SK-N-SH treated with all-trans-retinoic acid at 6 μM for 48 hours (cell line): Measurements from ENCODE around the gene HABP4.

Experiments
- ATAC-seq: fragments of 200-7000 bp; cut with Tn5 transposase; 3 replicates; pipeline ENCODE4 v1.9.1; 2020; ENCODE audit warnings: mild to moderate bottlenecking, moderate library complexity
- ARNTL ChIP-seq: fragments of 450-650 bp; formaldehyde crosslinking; IDR thresholded peaks from 2 replicates; pipeline ENCODE4 v1.5.0; 2020; ENCODE audit warnings: low read depth, mild to moderate bottlenecking, moderate library complexity, borderline replicate concordance
- BACH2 ChIP-seq: fragments of 250-450 bp; sonication (Bioruptor Pico); IDR thresholded peaks from 2 replicates; pipeline ENCODE4 v1.9.0; 2021; ENCODE audit warnings: mild to moderate bottlenecking, borderline replicate concordance
- ESRRG ChIP-seq: fragments of 250-450 bp; sonication (Bioruptor Pico); IDR thresholded peaks from 2 replicates; pipeline ENCODE4 v1.6.1; 2021; ENCODE audit warnings: mild to moderate bottlenecking
- GLIS3 ChIP-seq: fragments of 250-450 bp; sonication (Bioruptor Pico); IDR thresholded peaks from 2 replicates; pipeline ENCODE4 v1.5.0; 2020; ENCODE audit warnings: mild to moderate bottlenecking, moderate library complexity
- ISL1 ChIP-seq: fragments of 250-450 bp; sonication (Bioruptor Pico); IDR thresholded peaks from 2 replicates; pipeline ENCODE4 v2.1.2; 2022; ENCODE audit warnings: mild to moderate bottlenecking, moderate library complexity
- OSR1 ChIP-seq: fragments of 250-450 bp; sonication (Bioruptor Pico); IDR thresholded peaks from 2 replicates; pipeline ENCODE4 v1.8.0; 2022; ENCODE audit warnings: moderate library complexity, mild to moderate bottlenecking, inconsistent platforms
- PPARA ChIP-seq: fragments of 250-450 bp; sonication (Bioruptor Pico); IDR thresholded peaks from 2 replicates; pipeline ENCODE4 v1.5.0; 2020; ENCODE audit warnings: mild to moderate bottlenecking, borderline replicate concordance
- TCF4 ChIP-seq: fragments of 250-450 bp; sonication (Bioruptor Pico); IDR thresholded peaks from 2 replicates; pipeline ENCODE4 v1.8.0; 2021; ENCODE audit warnings: mild to moderate bottlenecking, moderate library complexity, borderline replicate concordance
- TOX ChIP-seq: fragments of 250-450 bp; sonication (Bioruptor Pico); IDR thresholded peaks from 2 replicates; pipeline ENCODE4 v1.8.0; 2021; ENCODE audit warnings: mild to moderate bottlenecking, moderate library complexity, borderline replicate concordance
- ZC3H10 ChIP-seq: fragments of 250-450 bp; sonication (Bioruptor Pico); IDR thresholded peaks from 2 replicates; pipeline ENCODE4 v1.5.1; 2021; ENCODE audit warnings: mild to moderate bottlenecking, moderate library complexity
- ZFP3 ChIP-seq: fragments of 250-450 bp; sonication (Bioruptor Pico); IDR thresholded peaks from 2 replicates; pipeline ENCODE4 v1.5.0; 2020; ENCODE audit warnings: mild to moderate bottlenecking, moderate library complexity
- ZFP30 ChIP-seq: fragments of 450-650 bp; formaldehyde crosslinking; IDR thresholded peaks from 2 replicates; pipeline ENCODE4 v1.5.0; 2022; ENCODE audit warnings: mild to moderate bottlenecking, moderate library complexity
- ZNF565 ChIP-seq: fragments of 450-650 bp; formaldehyde crosslinking; conservative IDR thresholded peaks from 2 replicates; pipeline ENCODE4 v1.5.0; 2020; ENCODE audit warnings: low read depth, mild to moderate bottlenecking, moderate library complexity
- ZNF70 ChIP-seq: fragments of 450-650 bp; formaldehyde crosslinking; IDR thresholded peaks from 2 replicates; pipeline ENCODE4 v1.5.0; 2020; ENCODE audit warnings: mild to moderate bottlenecking, moderate library complexity
- ZNF8 ChIP-seq: fragments of 450-650 bp; formaldehyde crosslinking; IDR thresholded peaks from 2 replicates; pipeline ENCODE4 v1.5.0; 2020; ENCODE audit warnings: mild to moderate bottlenecking, moderate library complexity
- TF ChIP-seq, protein P1 (sequence below): fragments of 250-450 bp; sonication (Bioruptor Pico); IDR thresholded peaks from 2 replicates; pipeline ENCODE4 v1.5.1; 2020; ENCODE audit warnings: low read depth, mild to moderate bottlenecking, moderate library complexity
- TF ChIP-seq, protein P2 (sequence below): fragments of 250-450 bp; sonication (Bioruptor Pico); IDR thresholded peaks from 2 replicates; pipeline ENCODE4 v1.5.1; 2021; ENCODE audit warnings: mild to moderate bottlenecking, moderate library complexity
- TF ChIP-seq, protein P3 (sequence below): fragments of 250-450 bp; sonication (Bioruptor Pico); IDR thresholded peaks from 2 replicates; pipeline ENCODE4 v1.5.0; 2020; ENCODE audit warnings: mild to moderate bottlenecking, moderate library complexity
- TF ChIP-seq, protein P4 (sequence below): fragments of 250-450 bp; sonication (Bioruptor Pico); IDR thresholded peaks from 2 replicates; pipeline ENCODE4 v1.8.0; 2021; ENCODE audit warnings: low read depth, mild to moderate bottlenecking, moderate library complexity, borderline replicate concordance
- TF ChIP-seq, protein P5 (sequence below): fragments of 250-450 bp; sonication (Bioruptor Pico); IDR thresholded peaks from 2 replicates; pipeline ENCODE4 v1.8.0; 2020; ENCODE audit warnings: mild to moderate bottlenecking, moderate library complexity, borderline replicate concordance

The HABP4 gene

DNA sequence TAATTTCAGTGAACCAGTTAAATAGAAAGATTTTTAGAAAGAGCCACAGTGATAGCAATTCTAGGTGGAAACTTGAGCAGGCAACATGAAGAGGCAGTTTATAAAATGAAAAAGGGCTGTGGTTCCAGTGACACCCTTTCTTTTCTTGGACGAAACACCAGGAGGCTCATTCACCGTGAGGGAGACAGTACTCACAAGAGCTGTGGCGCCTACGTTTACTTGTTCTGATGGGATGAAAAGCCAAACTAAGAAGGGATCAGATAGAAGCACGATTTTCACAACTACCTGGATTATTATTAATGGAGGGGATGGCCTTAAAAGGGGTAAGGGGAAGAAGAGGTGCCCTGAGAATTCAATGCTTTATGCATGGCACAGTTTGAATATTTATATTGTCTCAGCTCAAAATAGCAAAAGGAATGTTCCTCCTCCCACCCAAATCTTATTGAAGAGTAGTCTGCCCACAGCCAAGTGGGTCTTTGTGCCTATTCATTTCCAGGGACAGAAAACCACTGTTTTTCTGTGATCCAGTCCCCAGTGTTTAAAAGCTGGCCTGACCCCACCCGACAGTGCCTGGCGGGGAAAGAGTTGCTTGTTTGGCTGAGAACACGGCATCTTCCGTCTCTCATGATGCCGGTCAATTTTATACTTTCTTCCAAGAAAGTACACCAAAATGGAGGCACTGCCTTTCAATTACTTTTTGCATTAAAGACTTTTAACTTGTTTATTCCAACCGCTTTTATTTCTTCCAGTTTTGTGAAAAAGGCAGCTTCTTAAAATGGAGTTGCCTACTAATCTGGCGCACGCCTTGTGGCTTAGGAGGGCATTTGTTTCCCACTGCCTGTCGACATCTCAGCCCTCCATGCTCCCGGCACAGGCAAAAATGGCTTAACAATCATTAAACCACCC lies 51.9 kb downstream of the HABP4 start:
- TF ChIP-seq TOX (CRISPR knock-in tag), result no peak
- no peak for TF ChIP-seq BACH2 (CRISPR knock-in tag)
- TF ChIP-seq, protein P1, sequence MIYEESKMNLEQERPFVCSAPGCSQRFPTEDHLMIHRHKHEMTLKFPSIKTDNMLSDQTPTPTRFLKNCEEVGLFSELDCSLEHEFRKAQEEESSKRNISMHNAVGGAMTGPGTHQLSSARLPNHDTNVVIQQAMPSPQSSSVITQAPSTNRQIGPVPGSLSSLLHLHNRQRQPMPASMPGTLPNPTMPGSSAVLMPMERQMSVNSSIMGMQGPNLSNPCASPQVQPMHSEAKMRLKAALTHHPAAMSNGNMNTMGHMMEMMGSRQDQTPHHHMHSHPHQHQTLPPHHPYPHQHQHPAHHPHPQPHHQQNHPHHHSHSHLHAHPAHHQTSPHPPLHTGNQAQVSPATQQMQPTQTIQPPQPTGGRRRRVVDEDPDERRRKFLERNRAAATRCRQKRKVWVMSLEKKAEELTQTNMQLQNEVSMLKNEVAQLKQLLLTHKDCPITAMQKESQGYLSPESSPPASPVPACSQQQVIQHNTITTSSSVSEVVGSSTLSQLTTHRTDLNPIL (CRISPR knock-in tag), result no peak
- TF ChIP-seq ARNTL (CRISPR knock-in tag), result no peak
- TF ChIP-seq, protein P2, sequence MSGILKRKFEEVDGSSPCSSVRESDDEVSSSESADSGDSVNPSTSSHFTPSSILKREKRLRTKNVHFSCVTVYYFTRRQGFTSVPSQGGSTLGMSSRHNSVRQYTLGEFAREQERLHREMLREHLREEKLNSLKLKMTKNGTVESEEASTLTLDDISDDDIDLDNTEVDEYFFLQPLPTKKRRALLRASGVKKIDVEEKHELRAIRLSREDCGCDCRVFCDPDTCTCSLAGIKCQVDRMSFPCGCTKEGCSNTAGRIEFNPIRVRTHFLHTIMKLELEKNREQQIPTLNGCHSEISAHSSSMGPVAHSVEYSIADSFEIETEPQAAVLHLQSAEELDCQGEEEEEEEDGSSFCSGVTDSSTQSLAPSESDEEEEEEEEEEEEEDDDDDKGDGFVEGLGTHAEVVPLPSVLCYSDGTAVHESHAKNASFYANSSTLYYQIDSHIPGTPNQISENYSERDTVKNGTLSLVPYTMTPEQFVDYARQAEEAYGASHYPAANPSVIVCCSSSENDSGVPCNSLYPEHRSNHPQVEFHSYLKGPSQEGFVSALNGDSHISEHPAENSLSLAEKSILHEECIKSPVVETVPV (CRISPR knock-in tag), result no peak
- TF ChIP-seq GLIS3 (CRISPR knock-in tag), result no peak
- no peak for TF ChIP-seq ZNF565 (CRISPR knock-in tag)
- TF ChIP-seq ZFP3 (CRISPR knock-in tag), result no peak
- TF ChIP-seq ZNF70 (CRISPR knock-in tag), result no peak
- TF ChIP-seq ZC3H10 (CRISPR knock-in tag), result no peak
- TF ChIP-seq, protein P3, sequence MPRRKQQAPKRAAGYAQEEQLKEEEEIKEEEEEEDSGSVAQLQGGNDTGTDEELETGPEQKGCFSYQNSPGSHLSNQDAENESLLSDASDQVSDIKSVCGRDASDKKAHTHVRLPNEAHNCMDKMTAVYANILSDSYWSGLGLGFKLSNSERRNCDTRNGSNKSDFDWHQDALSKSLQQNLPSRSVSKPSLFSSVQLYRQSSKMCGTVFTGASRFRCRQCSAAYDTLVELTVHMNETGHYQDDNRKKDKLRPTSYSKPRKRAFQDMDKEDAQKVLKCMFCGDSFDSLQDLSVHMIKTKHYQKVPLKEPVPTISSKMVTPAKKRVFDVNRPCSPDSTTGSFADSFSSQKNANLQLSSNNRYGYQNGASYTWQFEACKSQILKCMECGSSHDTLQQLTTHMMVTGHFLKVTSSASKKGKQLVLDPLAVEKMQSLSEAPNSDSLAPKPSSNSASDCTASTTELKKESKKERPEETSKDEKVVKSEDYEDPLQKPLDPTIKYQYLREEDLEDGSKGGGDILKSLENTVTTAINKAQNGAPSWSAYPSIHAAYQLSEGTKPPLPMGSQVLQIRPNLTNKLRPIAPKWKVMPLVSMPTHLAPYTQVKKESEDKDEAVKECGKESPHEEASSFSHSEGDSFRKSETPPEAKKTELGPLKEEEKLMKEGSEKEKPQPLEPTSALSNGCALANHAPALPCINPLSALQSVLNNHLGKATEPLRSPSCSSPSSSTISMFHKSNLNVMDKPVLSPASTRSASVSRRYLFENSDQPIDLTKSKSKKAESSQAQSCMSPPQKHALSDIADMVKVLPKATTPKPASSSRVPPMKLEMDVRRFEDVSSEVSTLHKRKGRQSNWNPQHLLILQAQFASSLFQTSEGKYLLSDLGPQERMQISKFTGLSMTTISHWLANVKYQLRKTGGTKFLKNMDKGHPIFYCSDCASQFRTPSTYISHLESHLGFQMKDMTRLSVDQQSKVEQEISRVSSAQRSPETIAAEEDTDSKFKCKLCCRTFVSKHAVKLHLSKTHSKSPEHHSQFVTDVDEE (CRISPR knock-in tag), result no peak
- TF ChIP-seq OSR1, result no peak
- TF ChIP-seq, protein P4, sequence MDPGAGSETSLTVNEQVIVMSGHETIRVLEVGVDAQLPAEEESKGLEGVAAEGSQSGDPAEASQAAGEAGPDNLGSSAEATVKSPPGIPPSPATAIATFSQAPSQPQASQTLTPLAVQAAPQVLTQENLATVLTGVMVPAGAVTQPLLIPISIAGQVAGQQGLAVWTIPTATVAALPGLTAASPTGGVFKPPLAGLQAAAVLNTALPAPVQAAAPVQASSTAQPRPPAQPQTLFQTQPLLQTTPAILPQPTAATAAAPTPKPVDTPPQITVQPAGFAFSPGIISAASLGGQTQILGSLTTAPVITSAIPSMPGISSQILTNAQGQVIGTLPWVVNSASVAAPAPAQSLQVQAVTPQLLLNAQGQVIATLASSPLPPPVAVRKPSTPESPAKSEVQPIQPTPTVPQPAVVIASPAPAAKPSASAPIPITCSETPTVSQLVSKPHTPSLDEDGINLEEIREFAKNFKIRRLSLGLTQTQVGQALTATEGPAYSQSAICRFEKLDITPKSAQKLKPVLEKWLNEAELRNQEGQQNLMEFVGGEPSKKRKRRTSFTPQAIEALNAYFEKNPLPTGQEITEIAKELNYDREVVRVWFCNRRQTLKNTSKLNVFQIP (CRISPR knock-in tag), result no peak
- no peak for TF ChIP-seq ZFP30 (CRISPR knock-in tag)
- TF ChIP-seq PPARA (CRISPR knock-in tag), result no peak
- TF ChIP-seq, protein P5, sequence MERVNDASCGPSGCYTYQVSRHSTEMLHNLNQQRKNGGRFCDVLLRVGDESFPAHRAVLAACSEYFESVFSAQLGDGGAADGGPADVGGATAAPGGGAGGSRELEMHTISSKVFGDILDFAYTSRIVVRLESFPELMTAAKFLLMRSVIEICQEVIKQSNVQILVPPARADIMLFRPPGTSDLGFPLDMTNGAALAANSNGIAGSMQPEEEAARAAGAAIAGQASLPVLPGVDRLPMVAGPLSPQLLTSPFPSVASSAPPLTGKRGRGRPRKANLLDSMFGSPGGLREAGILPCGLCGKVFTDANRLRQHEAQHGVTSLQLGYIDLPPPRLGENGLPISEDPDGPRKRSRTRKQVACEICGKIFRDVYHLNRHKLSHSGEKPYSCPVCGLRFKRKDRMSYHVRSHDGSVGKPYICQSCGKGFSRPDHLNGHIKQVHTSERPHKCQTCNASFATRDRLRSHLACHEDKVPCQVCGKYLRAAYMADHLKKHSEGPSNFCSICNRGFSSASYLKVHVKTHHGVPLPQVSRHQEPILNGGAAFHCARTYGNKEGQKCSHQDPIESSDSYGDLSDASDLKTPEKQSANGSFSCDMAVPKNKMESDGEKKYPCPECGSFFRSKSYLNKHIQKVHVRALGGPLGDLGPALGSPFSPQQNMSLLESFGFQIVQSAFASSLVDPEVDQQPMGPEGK, result no peak
- ATAC-seq, result no peak

DNA sequence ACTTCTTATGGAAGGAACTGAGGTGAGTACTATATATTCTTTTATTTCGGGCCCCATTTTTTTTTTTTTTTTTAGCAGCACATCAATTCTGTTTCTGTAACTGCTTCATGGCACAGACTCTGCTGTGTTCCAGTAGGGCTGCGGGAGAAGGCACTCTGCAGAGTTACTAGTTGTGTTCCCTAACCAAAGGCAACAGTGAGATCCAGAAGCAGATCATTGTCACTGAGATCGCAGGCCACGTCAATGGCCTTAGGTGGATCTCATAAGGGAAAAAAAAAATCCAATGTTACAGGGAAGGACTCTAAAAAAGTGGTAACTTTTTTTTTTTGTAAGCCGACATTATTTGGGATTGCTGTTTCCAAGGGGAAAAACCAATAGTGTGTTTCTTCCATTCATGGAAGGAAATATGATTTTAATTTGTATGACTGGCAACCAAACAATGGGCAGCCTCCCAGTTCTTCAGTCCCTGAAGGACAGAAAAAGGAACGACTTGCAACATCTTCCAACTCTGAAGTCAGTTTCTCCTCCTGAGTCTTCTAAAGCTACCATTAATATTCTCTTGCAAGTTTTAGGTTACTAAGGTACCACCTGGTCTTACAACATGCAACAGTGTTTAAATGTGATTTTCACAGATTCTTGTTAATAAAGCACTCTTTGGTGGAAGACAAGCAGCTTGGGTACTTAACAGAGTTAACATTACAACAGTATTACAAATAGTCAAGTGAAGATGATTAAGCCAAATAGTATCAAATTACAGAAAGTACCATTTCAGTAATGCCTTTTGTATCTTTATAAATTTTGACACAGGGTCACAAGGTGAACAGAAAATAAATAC lies 52.8 kb downstream of the HABP4 start:
- TF ChIP-seq ISL1 (CRISPR knock-in tag) (no peak), ESRRG (CRISPR knock-in tag) (no peak), TOX (CRISPR knock-in tag) (no peak), ZNF8 (CRISPR knock-in tag) (no peak), ZNF565 (CRISPR knock-in tag) (no peak), BACH2 (CRISPR knock-in tag) (no peak), ZFP3 (CRISPR knock-in tag) (no peak), ZFP30 (CRISPR knock-in tag) (no peak), ARNTL (CRISPR knock-in tag) (no peak), TCF4 (no peak), ZNF70 (CRISPR knock-in tag) (no peak)
- TF ChIP-seq, protein P5, result no peak
- TF ChIP-seq, protein P1 (CRISPR knock-in tag), result no peak
- TF ChIP-seq, protein P2 (CRISPR knock-in tag), result no peak
- ATAC-seq, result peak; percentile 64

DNA sequence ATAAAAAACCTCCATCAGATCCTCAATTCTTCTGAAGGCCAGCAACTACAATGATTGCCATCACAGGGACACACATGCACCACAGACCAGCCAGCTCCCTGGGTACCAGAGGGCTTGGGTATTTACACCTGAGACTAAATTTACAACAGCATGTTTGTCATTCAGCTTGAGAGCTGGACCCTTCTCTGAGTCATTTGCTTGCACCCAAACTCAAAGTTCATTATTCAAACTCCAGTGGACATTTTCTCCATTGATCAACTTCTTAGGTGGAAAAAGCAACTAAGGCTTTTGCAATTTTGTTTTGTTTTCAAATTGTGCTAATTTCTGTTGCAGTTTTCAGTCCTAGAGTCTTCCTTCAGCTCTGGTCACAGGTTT lies 53.4 kb downstream of the HABP4 start:
- ATAC-seq, result peak; percentile 47; the same call in 2 of the 3 replicates
